ENCODE results near the gene ARRB1.

The ARRB1 gene

DNA sequence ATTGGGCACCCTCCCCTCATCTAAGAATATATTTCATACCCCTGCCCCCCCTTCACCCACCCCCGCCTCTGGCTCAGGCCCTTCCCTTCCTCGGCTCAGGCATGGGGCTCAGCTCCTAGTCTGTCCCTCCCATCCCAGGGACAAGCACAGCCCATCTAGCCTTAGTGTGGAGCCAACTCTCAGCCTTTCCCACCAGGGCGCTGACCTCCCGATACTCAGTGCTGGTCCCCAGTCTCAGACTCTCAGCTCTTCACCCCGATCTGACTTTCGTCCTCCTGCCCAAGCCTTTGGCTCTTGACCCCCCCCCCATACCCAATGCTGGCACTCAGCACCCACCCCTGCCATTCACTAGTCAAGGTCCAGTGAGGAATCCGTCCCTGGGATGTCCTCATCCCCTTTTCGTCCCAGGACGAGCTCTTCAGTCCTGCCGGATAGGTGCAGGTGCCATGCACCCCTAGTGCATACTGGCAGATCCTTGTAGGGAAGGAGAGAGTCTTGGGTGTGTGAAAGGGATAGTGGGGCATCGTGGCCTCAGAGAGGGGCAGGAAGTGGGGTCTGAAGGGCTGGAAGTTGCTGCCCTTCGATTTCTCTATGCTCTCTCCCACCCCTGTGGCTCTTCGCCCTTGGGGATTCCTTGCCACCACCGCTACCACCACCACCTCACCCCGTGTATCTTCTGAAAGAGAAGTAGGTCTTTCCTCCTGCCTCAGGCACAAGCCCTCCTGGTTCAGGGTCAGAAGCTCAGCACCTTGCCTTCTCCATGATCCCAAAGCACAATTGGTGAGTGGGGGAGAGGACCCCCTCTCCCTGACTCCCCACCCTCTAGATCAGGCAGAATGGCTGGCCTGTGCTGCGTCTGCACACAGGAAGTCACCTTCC is 108.5 kb downstream of the ARRB1 start:
- Histone ChIP-seq H3K9me3 (ENCODE audit: insufficient read depth, low read depth, low read length) (no peaks in the 10 kb centered on the region), H3K4me1 (ENCODE audit: insufficient read depth, low read length) (peaks cover 13% of the 10 kb centered on the region), H3K27ac (ENCODE audit: low read depth, low read length) (no peak overlapping the region), H3K27me3 (ENCODE audit: insufficient read depth, low read length) (peaks cover 75% of the 10 kb centered on the region), H3K9ac (ENCODE audit: low read depth, low read length) (no peak overlapping the region), H3K36me3 (ENCODE audit: insufficient read depth, low read length) (no peaks in the 10 kb centered on the region), H3K4me3 (ENCODE audit: low read length) (no peak overlapping the region)
- 85% methylated on average over 16 of the region's 16 CpGs for WGBS

DNA sequence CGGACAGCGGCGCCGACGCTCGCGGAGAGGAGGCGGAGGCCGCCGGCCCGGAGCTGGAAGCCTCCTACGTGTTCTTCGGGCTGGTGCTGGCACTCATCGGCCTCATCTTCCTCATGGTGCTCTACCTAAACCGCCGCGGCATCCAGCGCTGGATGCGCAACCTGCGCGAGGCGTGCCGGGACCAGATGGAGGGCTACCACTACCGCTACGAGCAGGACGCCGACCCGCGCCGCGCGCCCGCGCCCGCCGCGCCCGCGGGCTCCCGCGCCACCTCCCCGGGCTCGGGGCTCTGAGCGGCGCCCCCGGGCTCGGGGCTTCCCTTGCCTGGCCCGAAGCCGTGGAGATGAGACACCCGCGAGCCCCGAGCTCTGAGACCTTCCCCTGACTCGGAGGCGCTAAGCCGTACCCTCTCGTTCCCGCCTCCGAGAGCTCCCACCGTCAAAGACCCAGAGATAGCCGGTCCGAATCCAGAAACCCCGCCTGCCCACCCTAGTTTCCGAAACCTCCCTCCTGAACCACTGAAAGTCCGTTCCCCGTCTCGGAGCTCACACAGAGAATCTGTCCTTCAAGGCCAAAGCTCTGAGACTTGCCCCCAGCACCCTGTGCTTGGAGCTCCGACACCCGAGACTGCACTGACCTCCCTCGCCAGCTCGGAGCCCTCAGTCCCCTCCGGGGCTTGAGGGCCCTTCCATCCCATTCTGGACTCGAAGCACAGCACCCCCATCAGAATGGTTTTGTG is 109.4 kb downstream of the ARRB1 start:
- Histone ChIP-seq H3K9me3 (ENCODE audit: insufficient read depth, low read depth, low read length) (no peaks in the 10 kb centered on the region), H3K4me1 (ENCODE audit: insufficient read depth, low read length) (peaks cover 13% of the 10 kb centered on the region), H3K4me3 (ENCODE audit: low read length) (peak overlapping the region; percentile 58), H3K27ac (ENCODE audit: low read depth, low read length) (no peak overlapping the region), H3K9ac (ENCODE audit: low read depth, low read length) (no peak overlapping the region), H3K27me3 (ENCODE audit: insufficient read depth, low read length) (peaks cover 82% of the 10 kb centered on the region), H3K36me3 (ENCODE audit: insufficient read depth, low read length) (no peaks in the 10 kb centered on the region)
- 8% methylated on average over 72 of the region's 72 CpGs for WGBS

DNA sequence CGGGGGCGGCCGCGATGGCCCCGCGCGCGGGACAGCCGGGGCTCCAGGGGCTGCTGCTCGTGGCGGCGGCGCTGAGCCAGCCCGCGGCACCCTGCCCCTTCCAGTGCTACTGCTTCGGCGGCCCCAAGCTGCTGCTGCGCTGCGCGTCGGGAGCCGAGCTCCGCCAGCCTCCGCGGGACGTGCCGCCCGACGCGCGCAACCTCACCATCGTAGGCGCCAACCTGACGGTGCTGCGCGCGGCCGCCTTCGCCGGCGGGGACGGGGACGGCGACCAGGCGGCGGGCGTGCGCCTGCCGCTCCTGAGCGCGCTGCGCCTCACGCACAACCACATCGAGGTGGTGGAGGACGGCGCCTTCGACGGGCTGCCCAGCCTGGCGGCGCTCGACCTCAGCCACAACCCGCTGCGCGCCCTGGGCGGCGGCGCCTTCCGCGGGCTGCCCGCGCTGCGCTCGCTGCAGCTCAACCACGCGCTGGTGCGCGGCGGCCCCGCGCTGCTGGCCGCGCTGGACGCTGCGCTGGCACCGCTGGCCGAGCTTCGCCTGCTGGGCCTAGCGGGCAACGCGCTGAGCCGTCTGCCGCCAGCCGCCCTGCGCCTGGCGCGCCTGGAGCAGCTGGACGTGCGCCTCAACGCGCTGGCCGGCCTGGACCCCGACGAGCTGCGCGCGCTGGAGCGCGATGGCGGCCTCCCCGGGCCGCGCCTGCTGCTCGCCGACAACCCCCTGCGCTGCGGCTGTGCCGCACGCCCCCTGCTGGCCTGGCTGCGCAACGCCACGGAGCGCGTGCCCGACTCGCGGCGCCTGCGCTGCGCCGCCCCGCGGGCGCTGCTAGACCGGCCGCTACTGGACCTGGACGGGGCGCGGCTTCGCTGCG is 110.2 kb downstream of the ARRB1 start:
- Histone ChIP-seq H3K9me3 (ENCODE audit: insufficient read depth, low read depth, low read length) (no peaks in the 10 kb centered on the region), H3K4me3 (ENCODE audit: low read length) (peak overlapping the region; percentile 58), H3K9ac (ENCODE audit: low read depth, low read length) (peak overlapping the region; percentile 69), H3K4me1 (ENCODE audit: insufficient read depth, low read length) (peaks cover 14% of the 10 kb centered on the region), H3K27ac (ENCODE audit: low read depth, low read length) (no peak overlapping the region), H3K36me3 (ENCODE audit: insufficient read depth, low read length) (no peaks in the 10 kb centered on the region), H3K27me3 (ENCODE audit: insufficient read depth, low read length) (peaks cover 82% of the 10 kb centered on the region)
- WGBS: under 1% methylated on average over 140 of the region's 140 CpGs

DNA sequence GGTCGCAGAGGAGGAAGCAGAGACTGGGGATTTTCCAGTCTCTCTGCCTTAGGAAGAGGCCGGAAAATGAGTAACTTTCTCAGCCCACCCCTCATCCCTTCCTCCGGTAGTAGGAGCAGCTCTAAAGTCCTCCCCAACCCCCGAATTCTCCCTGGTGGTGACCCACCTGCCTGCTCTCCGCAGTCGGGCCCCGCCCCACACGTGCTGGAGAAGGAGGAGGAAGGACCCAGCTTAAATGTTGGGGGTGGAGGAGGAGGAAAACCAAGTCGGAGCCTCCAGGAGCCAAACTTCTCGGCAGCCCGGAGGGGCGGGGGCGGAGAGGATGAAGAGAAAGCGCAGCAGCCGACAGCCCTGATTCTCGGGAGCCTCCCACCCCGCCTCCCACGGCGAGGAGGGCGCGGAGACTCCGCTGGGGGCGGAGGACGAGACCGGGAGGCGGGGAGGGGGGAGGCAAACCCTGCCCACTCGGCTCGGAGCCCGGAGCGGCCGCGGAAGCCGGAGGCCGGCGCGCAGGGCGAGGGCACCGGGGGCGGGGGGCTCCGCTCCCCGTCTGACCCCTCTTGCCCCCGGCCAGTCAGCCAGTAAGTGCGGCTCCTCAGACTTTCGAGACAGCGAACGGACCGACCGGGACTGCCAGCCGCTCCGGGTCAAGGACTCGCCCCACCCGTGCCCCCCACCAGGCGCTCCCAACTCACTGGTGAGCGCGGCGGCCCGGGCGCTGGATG is 111.0 kb downstream of the ARRB1 start, which contains the start of gene TPBGL:
TPBGL (plus strand) TSS at position 464 of the 725 bp plus-strand sequence. CDS start 276 bp downstream, outside the sequence.
- Histone ChIP-seq H3K27ac (ENCODE audit: low read depth, low read length) (no peak within 1 kb of the TSS), H3K4me3 (ENCODE audit: low read length) (peak within 1 kb of the TSS; percentile 58), H3K36me3 (ENCODE audit: insufficient read depth, low read length) (no peaks in the 10 kb centered on the region), H3K9me3 (ENCODE audit: insufficient read depth, low read depth, low read length) (no peaks in the 10 kb centered on the region), H3K9ac (ENCODE audit: low read depth, low read length) (peak within 1 kb of the TSS; percentile 69), H3K4me1 (ENCODE audit: insufficient read depth, low read length) (peaks cover 19% of the 10 kb centered on the region), H3K27me3 (ENCODE audit: insufficient read depth, low read length) (peaks cover 79% of the 10 kb centered on the region)
- WGBS: 3% methylated on average over 58 of the region's 58 CpGs

DNA sequence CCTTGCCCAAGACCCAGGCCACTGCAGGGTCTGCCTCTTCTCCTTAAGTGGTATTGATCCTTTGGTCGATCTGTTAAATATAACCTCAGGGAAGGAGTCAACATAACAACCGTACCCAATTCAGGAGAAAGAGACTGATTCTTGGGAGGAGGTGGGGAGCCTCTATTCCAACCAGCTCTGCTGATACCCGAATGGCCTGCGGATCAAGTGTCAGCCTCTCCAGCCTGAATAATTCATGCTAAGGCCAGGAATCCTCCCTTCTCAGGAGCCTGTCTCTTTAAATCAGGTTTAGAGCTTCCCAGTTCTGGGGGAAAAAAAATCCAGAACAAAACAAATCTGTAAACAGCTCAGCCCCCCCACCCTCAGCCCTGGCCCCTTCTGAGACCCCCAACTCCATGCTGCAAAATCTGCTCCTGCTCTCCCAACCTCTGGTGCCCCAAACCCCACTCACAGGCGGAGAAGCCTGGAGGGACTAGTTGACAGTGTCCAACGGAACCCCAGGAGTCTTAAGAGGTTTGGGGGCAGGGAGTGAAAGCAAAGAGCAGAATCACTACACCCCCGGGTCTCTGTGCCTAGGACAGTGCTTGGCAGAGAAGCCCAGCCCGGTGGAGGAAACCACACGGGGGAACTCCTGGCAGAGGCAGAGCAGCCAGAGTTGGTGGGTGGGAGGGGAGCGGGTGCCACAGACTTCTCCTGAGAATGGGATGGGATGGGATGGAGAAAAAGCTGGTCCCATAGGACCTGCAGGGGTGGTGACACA is 111.8 kb downstream of the ARRB1 start:
- H3K27me3 ChIP-seq (ENCODE audit: insufficient read depth, low read length): peaks cover 72% of the 10 kb centered on the region
- no peak overlapping the region for H3K9ac ChIP-seq (ENCODE audit: low read depth, low read length)

DNA sequence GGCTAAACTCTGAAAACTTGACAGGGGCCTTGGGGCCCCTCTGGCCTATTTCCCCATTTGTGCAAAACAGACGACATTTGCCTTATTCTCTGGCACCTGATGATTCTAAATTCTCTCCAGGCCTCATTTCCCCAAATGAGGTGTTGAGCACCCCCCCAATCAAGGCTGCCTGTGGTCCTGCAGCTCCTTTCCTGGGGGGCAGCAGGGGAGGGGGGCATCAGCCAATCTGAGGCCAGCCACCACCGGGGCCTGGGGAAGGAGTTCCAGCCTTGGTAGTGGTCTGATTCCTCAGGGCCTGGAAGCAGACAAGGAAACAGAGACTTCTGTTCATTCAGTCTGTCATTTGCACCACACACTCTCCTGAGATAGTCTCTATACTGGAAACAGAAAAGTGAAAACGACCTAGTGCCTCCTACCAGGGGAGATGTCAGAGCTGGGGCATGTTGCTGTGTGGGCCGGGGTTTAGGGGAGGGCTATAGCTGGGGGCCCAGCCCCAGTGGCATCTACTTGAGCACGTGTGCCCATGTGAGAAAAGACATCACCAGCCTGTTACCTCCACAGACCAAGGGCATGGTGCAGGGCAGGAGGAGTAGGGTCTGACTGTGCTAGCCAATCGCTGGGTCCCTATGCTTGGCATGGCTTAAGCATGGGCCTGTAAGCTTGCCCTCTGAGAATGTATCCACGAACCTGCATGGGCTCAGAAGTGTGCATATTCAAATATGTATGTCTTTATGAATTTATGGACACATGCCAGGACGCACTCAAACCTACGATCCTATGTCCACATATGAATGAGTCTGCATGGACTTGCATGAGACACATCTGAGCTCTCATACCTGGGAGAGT is 112.6 kb downstream of the ARRB1 start:
- Histone ChIP-seq H3K4me1 (ENCODE audit: insufficient read depth, low read length) (peaks cover 19% of the 10 kb centered on the region), H3K27ac (ENCODE audit: low read depth, low read length) (no peak overlapping the region), H3K9ac (ENCODE audit: low read depth, low read length) (no peak overlapping the region), H3K4me3 (ENCODE audit: low read length) (no peak overlapping the region), H3K36me3 (ENCODE audit: insufficient read depth, low read length) (no peaks in the 10 kb centered on the region), H3K9me3 (ENCODE audit: insufficient read depth, low read depth, low read length) (no peaks in the 10 kb centered on the region), H3K27me3 (ENCODE audit: insufficient read depth, low read length) (peaks cover 63% of the 10 kb centered on the region)
- 89% methylated on average over 9 of the region's 9 CpGs for WGBS

More for the DNA sequence above, 111.8 kb downstream of the ARRB1 start:
- peak overlapping the region; percentile 58 for H3K4me3 ChIP-seq (ENCODE audit: low read length)
- no peaks in the 10 kb centered on the region for H3K9me3 ChIP-seq (ENCODE audit: insufficient read depth, low read depth, low read length)
- no peak overlapping the region for H3K27ac ChIP-seq (ENCODE audit: low read depth, low read length)
- peaks cover 19% of the 10 kb centered on the region for H3K4me1 ChIP-seq (ENCODE audit: insufficient read depth, low read length)
- WGBS: 46% methylated on average over 10 of the region's 10 CpGs
- no peaks in the 10 kb centered on the region for H3K36me3 ChIP-seq (ENCODE audit: insufficient read depth, low read length)

DNA sequence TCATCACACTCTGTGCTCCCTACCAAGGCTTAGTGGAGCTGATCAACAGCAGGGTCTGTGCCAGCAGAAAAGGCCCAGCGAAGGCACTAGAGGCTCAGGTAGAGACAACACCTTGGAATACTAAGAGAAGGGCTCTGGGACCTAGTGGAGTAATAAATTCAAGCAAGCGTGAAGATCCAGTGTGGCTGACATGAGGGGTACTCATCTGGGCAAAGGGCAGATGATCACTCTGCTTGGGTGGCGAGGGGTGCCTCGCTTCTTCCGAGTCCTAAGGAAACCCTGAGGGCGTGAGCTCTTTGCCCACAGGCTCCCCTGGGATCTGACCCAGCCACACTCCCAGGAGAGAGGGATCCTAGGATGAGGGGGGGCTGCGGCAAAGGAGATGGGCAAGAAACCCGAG is 114.4 kb downstream of the ARRB1 start:
- Histone ChIP-seq H3K36me3 (ENCODE audit: insufficient read depth, low read length) (no peaks in the 10 kb centered on the region), H3K27me3 (ENCODE audit: insufficient read depth, low read length) (peaks cover 45% of the 10 kb centered on the region), H3K27ac (ENCODE audit: low read depth, low read length) (no peak overlapping the region), H3K9ac (ENCODE audit: low read depth, low read length) (no peak overlapping the region), H3K9me3 (ENCODE audit: insufficient read depth, low read depth, low read length) (no peaks in the 10 kb centered on the region), H3K4me1 (ENCODE audit: insufficient read depth, low read length) (peaks cover 21% of the 10 kb centered on the region), H3K4me3 (ENCODE audit: low read length) (no peak overlapping the region)
- 93% methylated on average over 8 of the region's 8 CpGs for WGBS

DNA sequence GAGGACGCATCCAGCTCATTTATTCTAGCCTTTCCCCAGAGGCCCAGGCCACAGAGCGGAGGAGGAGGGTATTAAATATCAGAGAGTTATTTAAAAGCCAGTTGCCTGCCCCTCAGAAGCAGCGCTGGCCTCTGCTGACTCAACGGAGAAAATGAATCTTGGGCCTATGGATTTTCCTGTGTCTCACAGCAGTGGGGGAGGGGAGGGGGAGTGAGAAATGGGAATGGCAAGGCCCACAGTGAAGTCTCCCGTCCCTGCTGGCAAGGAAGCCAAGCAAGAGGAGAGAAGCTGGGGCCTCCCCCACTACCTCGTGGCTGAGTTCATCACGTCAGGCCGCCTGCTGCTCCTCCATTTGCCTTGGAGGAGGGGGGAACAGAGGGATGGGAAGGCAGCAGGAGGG is 115.4 kb downstream of the ARRB1 start:
- H3K4me3 ChIP-seq (ENCODE audit: low read length): no peak overlapping the region
- peaks cover 36% of the 10 kb centered on the region for H3K27me3 ChIP-seq (ENCODE audit: insufficient read depth, low read length)
- no peaks in the 10 kb centered on the region for H3K9me3 ChIP-seq (ENCODE audit: insufficient read depth, low read depth, low read length)
- H3K9ac ChIP-seq (ENCODE audit: low read depth, low read length): no peak overlapping the region
- H3K36me3 ChIP-seq (ENCODE audit: insufficient read depth, low read length): no peaks in the 10 kb centered on the region
- 38% methylated on average over 8 of the region's 8 CpGs for WGBS
- no peak overlapping the region for H3K27ac ChIP-seq (ENCODE audit: low read depth, low read length)
- H3K4me1 ChIP-seq (ENCODE audit: insufficient read depth, low read length): peaks cover 21% of the 10 kb centered on the region

DNA sequence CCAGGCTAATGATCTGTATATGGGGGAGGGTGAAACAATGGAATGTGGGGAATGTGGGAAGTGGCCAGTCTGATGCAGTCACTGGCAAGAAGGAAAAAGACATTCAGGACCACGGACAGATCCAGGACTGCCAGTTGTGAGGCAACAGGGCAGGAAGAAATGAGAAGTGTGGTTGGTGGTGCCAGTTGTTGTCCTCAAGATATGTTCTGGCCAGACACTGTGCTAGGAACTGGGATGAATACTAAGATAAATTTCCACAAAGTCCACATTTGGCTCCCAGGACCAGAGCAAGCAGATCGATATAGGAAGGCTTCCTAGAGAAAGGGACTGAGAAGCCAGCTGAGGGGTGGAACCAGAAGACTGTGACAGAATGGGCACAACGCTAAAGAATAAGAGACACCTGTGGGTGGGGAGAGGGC is 117.7 kb downstream of the ARRB1 start:
- Histone ChIP-seq H3K36me3 (ENCODE audit: insufficient read depth, low read length) (no peaks in the 10 kb centered on the region), H3K27ac (ENCODE audit: low read depth, low read length) (no peak overlapping the region), H3K27me3 (ENCODE audit: insufficient read depth, low read length) (0 out of 2 replicates have a peak, but pooled peaks cover 14% of the 10 kb centered on the region), H3K9me3 (ENCODE audit: insufficient read depth, low read depth, low read length) (no peaks in the 10 kb centered on the region), H3K4me3 (ENCODE audit: low read length) (no peak overlapping the region), H3K9ac (ENCODE audit: low read depth, low read length) (no peak overlapping the region), H3K4me1 (ENCODE audit: insufficient read depth, low read length) (peaks cover 8% of the 10 kb centered on the region)
- WGBS: 42% methylated on average over 3 of the region's 3 CpGs

Measured in HUES64 (cell line).